ENCODE measurements around the gene SOWAHA.

- TF ChIP-seq, protein P1, sequence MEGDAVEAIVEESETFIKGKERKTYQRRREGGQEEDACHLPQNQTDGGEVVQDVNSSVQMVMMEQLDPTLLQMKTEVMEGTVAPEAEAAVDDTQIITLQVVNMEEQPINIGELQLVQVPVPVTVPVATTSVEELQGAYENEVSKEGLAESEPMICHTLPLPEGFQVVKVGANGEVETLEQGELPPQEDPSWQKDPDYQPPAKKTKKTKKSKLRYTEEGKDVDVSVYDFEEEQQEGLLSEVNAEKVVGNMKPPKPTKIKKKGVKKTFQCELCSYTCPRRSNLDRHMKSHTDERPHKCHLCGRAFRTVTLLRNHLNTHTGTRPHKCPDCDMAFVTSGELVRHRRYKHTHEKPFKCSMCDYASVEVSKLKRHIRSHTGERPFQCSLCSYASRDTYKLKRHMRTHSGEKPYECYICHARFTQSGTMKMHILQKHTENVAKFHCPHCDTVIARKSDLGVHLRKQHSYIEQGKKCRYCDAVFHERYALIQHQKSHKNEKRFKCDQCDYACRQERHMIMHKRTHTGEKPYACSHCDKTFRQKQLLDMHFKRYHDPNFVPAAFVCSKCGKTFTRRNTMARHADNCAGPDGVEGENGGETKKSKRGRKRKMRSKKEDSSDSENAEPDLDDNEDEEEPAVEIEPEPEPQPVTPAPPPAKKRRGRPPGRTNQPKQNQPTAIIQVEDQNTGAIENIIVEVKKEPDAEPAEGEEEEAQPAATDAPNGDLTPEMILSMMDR (IDR thresholded peaks at IDR 0.05; ENCODE audit: low read length) = peak; percentile 76
- TF ChIP-seq EZH2 (IDR thresholded peaks at IDR 0.05; ENCODE audit: borderline replicate concordance, low read length) = no peak
These were observed 16.8 kb downstream of the SOWAHA start for GRCh38 chr5:132829742-132830435.
